Neutrophil (primary cell): ENCODE results near the gene DEPDC7.

Experiments
- H3K27ac ChIP-seq: fragments of 200-600 bp; sonication (generic); 2 replicates; pipeline ENCODE4 v1.5.1; 2016; ENCODE audit warnings: mild to moderate bottlenecking, moderate library complexity
- H3K27me3 ChIP-seq: fragments of 200-600 bp; sonication (generic); 2 replicates; pipeline ENCODE4 v1.6.0; 2016; ENCODE audit warnings: mild to moderate bottlenecking
- H3K36me3 ChIP-seq: fragments of 200-600 bp; sonication (generic); 2 replicates; pipeline ENCODE4 v1.5.1; 2017
- H3K4me1 ChIP-seq, 2 experiments: fragments of 200-600 bp in 1 of 2; sonication (generic) in 1 of 2; 1 replicate in 1 of 2; 2 replicates in 1 of 2; pipeline versions ENCODE4 v1.5.1 to v1.6.1; 2013 to 2016; ENCODE audit warnings: low read depth in 1 of 2, low read length in 1 of 2, mild to moderate bottlenecking in 1 of 2, moderate library complexity in 1 of 2; ENCODE audit not compliant: control insufficient read depth in 1 of 2, insufficient read depth in 1 of 2
- H3K4me3 ChIP-seq, 2 experiments: fragments of 200-600 bp in 1 of 2; sonication (generic) in 1 of 2; 1 replicate in 1 of 2; 2 replicates in 1 of 2; pipeline ENCODE4 v1.5.1; 2013 to 2016; ENCODE audit warnings: low read depth in 1 of 2, low read length in 1 of 2, mild to moderate bottlenecking in 1 of 2, moderate library complexity in 1 of 2
- H3K9me3 ChIP-seq: fragments of 200-600 bp; sonication (generic); 2 replicates; pipeline ENCODE4 v1.5.1; 2016
- TF ChIP-seq, protein P1 (sequence below): fragments of 200-600 bp; sonication (generic); IDR thresholded peaks from 2 replicates; pipeline ENCODE4 v1.5.1; 2016; ENCODE audit warnings: antibody characterized with exemption

Gene DEPDC7

DNA sequence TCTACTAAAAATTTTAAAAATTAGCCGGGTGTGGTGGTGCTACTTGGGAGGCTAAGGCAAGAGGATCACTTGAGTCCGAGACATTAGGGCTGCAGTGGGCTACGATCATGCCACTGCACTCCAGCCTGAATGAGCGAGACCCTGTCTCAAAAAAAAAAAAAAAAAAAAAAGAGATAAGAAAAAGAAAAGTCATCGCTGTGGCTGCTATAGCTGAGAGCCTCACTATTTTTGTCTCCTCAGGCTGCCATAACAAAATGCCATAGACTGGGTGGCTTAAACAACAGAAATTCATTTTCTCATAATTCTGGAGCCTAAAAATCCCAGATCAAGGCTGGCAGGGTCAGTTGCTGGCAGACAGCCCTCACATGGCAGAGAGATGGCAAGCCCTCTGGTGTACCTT, 30.1 kb upstream of the DEPDC7 start:
- H3K4me3 ChIP-seq, result no peak overlapping the region
- no peaks in the 10 kb centered on the region for H3K4me1 ChIP-seq
- TF ChIP-seq, protein P1, sequence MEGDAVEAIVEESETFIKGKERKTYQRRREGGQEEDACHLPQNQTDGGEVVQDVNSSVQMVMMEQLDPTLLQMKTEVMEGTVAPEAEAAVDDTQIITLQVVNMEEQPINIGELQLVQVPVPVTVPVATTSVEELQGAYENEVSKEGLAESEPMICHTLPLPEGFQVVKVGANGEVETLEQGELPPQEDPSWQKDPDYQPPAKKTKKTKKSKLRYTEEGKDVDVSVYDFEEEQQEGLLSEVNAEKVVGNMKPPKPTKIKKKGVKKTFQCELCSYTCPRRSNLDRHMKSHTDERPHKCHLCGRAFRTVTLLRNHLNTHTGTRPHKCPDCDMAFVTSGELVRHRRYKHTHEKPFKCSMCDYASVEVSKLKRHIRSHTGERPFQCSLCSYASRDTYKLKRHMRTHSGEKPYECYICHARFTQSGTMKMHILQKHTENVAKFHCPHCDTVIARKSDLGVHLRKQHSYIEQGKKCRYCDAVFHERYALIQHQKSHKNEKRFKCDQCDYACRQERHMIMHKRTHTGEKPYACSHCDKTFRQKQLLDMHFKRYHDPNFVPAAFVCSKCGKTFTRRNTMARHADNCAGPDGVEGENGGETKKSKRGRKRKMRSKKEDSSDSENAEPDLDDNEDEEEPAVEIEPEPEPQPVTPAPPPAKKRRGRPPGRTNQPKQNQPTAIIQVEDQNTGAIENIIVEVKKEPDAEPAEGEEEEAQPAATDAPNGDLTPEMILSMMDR, result no peak
- H3K27me3 ChIP-seq, result no peaks in the 10 kb centered on the region
- H3K9me3 ChIP-seq, result no peaks in the 10 kb centered on the region
- H3K36me3 ChIP-seq, result no peaks in the 10 kb centered on the region
- no peak overlapping the region for H3K27ac ChIP-seq

DNA sequence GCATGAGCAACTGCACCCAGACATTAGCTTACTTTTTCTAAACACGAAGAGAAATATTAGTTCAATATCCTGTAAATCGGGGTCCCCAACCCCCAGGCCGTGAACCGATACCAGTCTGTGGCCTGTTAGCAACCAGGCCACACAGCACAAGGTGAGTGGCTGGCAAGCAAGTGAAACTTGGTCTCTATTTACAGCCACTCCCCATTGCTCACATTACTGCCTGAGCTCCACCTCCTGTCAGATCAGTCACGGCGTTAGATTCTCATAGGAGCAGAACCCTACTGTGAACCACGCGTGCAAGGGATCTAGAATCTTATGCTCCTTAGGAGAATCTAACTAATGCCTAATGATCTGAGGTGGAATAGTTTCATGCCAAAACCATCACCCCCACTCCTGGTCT, 27.8 kb upstream of the DEPDC7 start:
- H3K4me1 ChIP-seq, result no peaks in the 10 kb centered on the region
- TF ChIP-seq, protein P1, result no peak
- no peaks in the 10 kb centered on the region for H3K36me3 ChIP-seq
- no peaks in the 10 kb centered on the region for H3K27me3 ChIP-seq
- H3K4me3 ChIP-seq, result no peak overlapping the region
- H3K9me3 ChIP-seq, result no peaks in the 10 kb centered on the region
- H3K27ac ChIP-seq, result no peak overlapping the region

DNA sequence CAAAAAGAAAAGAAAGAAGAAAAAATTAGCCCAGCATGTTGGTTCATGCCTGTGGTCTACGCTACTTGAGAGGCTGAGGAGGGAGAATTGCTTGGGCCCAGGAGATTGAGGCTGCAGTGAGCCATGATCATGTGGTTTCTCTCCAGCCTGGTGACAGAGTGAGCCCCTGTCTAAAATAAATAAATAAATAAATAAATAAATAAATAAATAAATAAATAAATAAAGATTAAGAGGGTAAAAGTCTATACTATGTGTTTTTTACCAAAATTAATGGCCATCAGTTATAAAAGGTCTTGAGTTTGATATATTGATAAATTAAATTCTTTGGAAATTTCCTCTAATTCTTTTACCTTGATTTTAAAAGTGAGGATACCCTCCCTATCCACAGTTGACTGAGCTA, 25.2 kb upstream of the DEPDC7 start:
- Histone ChIP-seq H3K27me3 (no peaks in the 10 kb centered on the region), H3K4me3 (no peak overlapping the region), H3K4me1 (no peaks in the 10 kb centered on the region), H3K9me3 (no peaks in the 10 kb centered on the region), H3K27ac (no peak overlapping the region), H3K36me3 (no peaks in the 10 kb centered on the region)
- TF ChIP-seq, protein P1, result no peak

DNA sequence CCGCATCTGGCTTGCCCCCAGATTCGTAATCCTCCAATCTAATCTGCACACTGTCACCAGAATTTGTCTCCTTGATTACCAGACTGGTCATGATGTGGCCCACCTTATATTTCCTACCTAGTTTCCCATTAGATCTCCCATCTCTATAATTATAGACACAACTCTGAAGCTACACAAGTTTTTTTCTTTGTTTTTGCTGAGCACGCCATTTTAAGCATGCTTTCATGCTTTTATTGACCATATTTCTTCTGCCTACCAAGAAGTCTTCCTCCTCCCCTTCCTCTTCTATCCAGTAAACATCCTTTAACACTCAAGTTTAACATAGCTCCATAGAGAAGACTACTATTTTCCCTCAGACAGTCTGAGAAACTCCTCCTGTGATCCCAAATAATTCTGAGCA, 24.3 kb upstream of the DEPDC7 start:
- no peak overlapping the region for H3K27ac ChIP-seq
- no peak overlapping the region for H3K4me3 ChIP-seq
- H3K27me3 ChIP-seq, result no peaks in the 10 kb centered on the region

DNA sequence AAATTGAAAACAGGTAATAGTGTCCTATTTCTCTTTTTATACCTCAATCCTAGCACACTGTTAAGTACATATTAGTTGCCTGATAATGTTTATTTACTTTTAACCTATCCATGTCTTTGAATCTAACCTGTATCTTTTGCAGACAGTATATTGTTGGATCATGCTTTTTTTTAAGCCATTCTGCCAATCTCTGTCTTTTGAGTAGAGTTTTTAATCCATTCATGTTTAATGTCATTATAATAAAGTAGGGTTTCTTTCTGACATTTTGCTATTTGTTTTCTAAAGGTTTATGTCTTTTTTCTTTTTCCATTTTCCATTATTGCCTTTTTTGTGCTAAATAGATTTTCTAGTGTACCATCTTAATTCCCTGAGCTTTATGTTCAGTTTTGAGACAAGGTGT, 23.8 kb upstream of the DEPDC7 start:
- H3K36me3 ChIP-seq, result no peaks in the 10 kb centered on the region
- H3K4me3 ChIP-seq, result no peak overlapping the region
- H3K27me3 ChIP-seq, result no peaks in the 10 kb centered on the region
- no peak overlapping the region for H3K27ac ChIP-seq
- no peaks in the 10 kb centered on the region for H3K9me3 ChIP-seq
- H3K4me1 ChIP-seq, result no peaks in the 10 kb centered on the region
- TF ChIP-seq, protein P1, result no peak

More for the DNA sequence above, 24.3 kb upstream of the DEPDC7 start:
- Histone ChIP-seq H3K4me1 (no peaks in the 10 kb centered on the region), H3K36me3 (no peaks in the 10 kb centered on the region), H3K9me3 (no peaks in the 10 kb centered on the region)
- TF ChIP-seq, protein P1, result no peak

DNA sequence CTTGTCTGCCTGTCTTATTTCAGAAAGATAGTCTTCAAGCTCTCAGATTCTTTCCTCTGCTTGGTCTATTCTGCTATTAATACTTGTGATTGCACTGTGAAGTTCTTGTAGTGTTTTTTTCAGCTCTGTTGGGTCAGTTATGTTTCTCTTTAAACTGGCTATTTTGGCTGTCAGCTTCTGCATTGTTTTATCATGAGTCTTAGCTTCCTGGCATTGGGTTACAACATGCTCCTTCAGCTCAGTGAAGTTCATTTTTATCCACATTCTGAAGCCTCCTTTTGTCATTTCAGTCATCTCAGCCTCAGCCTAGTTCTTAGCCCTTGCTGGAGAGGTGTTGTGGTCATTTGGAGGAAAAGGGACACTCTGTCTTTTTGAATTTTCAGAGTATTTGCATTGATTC, 15.5 kb upstream of the DEPDC7 start:
- TF ChIP-seq, protein P1, result no peak
- no peak overlapping the region for H3K27ac ChIP-seq
- H3K36me3 ChIP-seq, result no peaks in the 10 kb centered on the region
- no peak overlapping the region for H3K4me3 ChIP-seq
- H3K4me1 ChIP-seq, result no peaks in the 10 kb centered on the region
- H3K27me3 ChIP-seq, result no peaks in the 10 kb centered on the region
- no peaks in the 10 kb centered on the region for H3K9me3 ChIP-seq
